HG03039 (cell line): ENCODE results near the gene NXF1.
"Not testable (repeated sequence)": the region's sequence is repeated elsewhere in the genome, so short reads cannot be mapped to it uniquely, and the experiment has no call there.

Source experiments
- ATAC-seq: cut with Tn5 transposase; IDR thresholded peaks from one replicate; pipeline ENCODE4 v1.9.1; 2021; ENCODE audit warnings: mild to moderate bottlenecking, moderate library complexity; ENCODE audit not compliant: unreplicated experiment

The NXF1 gene

DNA sequence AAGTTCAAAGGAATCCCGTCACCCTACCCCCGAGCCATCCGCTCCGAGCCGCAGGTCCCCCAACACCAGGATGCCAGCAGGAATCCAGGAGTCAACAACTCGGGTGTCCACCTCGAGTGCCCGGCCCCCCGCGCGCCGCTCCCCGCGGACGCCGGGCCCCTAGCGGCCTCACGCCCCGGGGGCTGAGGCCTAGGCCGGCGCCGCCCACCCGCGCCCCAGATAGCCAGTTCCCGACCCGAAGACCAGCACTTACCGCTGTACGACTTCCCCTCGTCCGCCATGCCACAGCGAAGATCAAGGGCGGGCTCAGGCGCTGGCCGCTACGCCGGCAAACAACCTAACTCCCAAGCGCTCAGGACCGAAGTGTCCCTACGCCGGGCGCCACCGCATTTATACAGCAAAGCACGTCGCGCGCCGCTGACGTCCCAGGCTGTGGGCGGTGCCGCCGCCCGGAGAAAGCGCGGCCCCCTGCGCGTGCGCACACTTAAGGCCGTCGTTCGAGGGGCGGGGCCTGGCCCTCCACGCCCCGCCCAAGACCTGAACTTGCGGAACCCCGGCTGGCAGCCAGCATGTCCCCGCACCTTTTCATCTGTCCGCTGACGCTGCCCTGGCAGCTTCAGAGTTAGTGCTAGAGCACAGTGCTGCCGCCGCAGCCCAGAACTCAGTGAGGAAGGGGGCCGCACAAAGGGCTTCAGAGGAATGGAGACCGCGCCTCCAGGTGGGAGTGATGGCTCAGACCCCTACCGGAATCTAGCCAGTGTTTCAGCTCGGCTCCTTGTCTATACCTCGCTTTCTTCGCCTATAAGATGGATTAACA lies at the start of gene NXF1:
TSS of gene NXF1 (minus strand) at position 365 of the 817 bp plus-strand sequence. CDS start at position 281, 84 bp downstream.
- ATAC-seq, result peak; percentile 77

DNA sequence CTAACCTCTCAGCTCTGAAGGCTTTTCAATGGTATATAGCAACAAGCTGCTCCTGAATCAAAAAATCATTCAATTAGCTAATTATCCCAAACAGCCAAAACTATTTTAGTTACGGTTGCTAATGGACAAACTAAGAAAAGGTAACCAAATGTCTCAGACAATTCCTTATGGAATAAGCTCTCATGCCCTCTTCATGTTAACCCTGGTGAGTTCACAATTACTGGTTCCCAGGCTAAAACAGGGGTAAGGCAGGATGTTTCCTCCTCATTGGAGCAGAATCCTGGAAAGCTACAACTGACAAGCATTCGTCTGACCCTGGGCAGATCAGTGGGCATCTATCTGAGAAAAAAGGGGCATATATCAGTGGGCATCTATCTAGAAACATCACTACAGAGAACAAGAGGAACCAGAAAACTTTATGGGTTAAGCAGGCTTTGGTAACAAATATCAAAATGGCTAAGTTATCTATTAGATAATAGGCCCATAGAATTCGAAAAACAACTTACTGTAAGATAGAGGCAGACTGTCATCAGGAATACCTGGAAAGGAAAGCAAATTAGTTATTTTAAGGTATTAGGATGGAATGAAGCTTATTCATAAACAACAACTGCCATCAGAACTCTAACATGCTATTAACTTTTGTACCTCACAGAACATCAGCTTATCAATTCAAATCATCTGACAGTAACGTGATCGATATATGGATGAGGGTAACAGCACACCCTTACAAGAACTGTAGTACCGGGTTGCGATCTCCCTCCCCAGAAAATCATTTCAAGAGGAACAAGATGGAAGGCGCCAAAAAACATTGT lies 49.0 kb upstream of the NXF1 start:
- no peak for ATAC-seq

DNA sequence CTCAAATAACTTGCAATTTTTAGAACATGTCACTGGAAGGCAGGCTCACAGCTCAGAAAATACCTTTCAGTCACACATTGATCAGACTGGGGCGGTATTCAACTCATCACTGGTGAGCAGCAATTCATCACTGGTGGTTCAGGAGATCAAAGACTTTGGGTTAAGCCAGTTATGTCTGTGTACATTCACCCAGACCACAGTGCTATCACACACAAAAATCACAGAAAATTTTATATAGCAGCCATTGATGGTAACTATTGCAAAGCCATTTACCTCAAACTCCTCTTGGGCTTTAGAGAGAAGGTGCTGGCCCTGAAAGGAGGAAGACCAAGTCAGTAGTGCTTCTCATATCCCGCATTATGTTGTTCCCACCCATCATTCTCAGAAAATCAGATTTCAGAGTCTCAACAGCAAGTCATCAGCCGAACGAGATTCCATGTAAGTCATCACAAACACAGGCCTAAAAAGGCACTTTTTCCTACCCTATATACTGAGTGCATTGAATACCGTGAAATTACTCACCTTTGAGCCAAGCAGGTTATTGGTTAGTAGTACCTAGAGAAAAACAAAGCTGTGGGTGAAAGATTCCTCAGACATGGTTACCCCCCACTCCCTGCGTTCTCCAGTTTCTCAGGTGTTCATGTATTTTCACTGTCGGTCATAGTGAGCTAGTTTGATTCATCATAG lies 48.2 kb upstream of the NXF1 start:
- ATAC-seq, result no peak

DNA sequence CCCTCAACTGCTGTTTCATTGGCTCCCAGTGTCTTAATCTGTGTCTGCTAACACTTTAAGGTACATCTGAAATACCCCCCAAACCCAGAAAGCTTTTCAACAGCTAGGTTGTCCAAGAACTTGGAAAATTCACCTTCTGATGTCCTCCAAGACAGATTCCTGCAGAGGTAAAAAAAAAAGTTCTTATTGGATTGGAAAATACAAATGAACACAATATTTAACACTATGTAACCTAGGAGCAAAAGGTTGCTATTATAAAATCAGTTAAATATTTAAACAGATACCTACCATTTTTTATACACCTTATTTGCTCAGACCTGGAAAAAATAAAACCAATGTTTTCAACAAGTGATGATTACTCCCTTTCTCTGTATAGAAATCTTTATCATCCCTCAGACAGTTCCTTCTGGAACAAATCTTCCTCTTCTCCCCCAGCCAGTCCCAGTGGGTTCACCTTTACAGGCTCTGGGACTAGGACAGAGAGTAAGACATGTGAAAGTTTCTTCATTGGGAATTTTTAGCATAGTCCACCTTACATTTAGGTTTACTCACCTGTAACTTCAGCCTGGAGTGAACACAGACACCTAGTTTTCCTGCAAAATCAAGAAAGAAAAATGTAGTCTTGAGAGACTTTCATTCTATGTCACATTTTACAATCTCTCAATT lies 47.4 kb upstream of the NXF1 start:
- ATAC-seq, result no peak

DNA sequence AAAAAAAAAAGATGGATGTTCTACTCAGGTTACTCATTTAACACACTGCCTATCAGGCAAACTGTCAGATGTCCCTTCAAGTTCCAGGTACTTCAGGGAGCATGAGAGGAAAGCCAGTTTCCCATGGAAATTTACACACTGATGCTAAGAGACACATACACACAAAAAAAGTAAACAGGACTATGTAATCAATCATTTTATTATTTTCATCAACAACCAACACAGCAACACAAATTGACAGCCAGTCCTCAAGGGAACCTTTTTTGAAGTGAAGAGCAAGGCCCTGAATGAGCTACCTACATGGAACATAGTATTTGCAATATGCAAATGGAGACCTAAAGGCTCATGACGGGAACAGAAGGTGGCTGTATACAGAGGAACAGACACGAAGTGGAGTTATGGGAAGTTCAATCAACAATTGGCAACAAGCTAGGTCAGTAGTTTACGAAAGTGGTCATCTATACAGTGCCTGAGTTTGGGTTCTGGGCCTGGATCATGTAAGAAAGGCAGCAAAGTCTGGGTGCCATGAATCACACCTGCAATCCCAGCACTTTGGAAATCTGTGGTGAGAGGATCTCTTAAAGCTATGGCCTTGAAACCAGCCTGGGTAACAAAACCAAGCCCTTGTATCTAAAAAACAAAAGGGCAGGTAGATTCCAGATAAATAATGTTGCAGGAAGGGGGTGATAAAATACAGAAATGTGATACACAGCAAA lies 46.7 kb upstream of the NXF1 start:
- ATAC-seq, result no peak

DNA sequence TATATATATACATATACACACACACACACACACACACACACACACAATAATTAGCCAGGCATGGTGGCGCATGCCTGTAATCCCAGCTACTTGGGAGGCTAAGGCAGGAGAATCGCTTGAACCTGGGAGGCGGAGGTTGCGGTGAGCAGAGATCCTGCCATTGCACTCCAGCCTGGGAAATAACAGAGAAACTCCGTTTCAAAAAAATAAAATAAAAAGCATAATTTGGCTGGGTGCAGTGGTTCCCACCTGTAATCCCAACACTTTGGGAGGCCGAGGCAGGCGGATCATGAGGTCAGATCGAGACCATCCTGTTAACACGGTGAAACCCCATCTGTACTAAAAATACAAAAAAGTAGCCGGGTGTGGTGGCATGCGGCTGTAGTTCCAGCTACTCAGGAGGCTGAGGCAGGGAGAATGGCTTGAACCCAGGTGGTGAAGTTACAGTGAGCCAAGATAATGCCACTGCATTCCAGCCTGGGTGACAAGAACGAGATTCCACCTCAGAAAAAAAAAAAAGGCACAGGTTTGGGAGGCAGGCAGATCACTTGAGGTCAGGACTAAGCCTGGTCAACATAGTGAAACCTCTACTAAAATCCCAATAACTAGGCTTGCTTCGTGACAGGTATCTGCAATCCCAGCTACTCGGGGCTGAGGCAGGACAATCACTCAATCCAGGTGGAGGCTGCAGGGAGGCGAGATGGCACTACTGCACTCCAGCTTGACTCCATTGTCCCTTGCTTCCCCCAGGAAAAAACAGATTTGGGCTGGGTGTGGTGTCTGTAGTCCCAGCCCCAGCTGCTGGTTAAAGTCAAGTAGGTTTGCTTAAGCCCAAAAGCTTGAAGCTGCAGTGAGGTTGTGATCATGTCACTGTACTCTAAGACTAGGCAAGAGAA lies 45.9 kb upstream of the NXF1 start:
- no peak for ATAC-seq

DNA sequence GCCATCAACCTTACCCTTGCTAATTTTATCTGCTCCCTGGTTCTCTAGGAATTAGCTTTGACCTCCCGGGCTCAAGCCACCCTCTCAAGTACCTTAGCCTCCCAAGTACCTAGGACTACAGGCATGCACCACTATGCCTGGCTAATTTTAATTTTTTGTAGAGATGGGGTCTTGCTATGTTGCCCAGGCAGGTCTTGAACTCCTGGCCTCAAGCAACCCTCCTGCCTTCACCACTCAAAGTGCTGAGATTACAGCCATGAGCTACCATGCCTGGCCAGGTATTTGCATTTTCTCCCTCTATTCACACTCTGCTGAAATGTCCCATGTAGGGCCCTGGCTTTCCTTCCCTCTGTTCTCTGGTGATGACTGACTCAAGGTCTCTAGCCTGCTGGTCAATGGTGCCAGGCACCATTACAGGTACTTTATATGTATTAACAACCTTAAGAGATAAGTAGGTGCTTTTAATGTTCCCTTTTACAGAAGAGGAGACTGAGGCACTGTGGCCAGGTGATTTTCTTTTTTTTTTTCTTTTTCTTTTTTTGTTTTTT lies 42.6 kb upstream of the NXF1 start:
- no peak for ATAC-seq

DNA sequence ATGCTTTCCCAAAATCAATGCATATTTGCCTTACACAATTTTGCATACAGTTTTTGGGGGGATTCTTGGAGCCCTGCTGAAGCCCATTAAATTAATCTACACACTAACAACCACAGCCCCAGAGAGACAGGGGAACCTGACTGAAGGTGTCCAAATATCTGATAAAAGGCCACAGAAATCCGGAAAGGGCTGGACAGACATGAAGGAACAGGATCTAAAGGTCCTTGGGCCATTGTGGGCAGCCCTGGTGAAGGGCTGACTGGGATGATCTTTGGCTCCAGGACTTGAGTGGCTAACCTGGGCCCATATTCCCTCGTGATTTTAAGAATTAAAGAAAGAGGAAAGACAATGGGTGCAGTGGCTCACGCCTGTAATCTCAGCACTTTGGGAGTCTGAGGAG lies 40.9 kb upstream of the NXF1 start:
- ATAC-seq, result no peak

DNA sequence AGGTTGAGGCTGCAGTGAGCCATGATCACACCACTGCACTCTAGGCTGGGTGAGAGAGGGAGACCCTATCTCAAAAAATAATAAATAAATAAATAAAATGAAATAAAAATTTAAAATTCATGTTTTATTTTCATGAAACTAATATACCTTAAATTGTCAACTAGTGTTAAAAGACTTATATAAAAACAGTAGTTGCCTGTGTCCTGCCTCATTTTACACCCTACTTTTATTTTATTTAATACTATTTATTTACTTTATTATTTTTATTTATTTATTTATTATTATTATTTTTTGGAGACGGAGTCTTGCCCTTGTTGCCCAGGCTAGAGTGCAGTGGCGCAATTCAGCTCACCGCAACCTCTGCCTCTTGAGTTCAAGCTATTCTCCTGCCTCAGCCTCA lies 38.9 kb upstream of the NXF1 start:
- no peak for ATAC-seq

DNA sequence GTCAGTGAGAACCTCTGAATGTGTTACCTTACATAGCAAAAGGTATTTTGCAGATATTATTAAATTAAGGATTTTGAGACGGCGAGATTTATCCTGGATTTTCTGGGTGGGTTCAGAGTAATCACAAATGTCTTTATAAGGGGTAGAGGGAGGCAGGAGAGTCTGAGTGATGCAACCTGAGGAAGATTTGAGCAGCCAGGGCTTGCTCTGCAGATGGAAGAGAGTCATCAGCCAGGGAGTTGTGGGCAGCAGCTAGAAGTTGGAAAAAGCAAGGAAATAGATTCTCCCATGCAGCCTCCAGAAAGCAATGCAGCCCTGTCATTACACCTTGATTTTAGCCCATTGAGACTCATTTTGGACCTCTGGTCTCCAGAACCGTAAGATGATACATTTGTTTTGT lies 38.2 kb upstream of the NXF1 start:
- ATAC-seq, result no peak

DNA sequence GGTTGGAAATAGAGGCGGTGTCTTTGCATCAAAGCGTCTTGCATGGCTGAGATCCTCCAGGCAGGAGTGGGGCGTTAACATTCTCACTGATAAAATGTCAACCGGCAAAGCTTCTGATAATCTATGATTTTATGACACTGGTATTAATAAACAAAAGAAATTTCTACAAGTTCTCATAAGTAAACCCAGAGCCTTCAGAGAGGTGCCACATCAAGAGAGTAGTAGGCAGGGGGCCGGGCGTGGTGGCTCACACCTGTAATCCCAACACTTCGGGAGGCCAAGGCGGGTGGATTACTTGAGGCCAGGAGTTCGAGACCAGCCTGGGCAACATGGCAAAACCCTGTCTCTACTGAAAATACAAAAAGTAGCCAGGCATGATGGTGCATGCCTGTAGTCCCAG lies 37.7 kb upstream of the NXF1 start:
- ATAC-seq, result not testable (repeated sequence)

DNA sequence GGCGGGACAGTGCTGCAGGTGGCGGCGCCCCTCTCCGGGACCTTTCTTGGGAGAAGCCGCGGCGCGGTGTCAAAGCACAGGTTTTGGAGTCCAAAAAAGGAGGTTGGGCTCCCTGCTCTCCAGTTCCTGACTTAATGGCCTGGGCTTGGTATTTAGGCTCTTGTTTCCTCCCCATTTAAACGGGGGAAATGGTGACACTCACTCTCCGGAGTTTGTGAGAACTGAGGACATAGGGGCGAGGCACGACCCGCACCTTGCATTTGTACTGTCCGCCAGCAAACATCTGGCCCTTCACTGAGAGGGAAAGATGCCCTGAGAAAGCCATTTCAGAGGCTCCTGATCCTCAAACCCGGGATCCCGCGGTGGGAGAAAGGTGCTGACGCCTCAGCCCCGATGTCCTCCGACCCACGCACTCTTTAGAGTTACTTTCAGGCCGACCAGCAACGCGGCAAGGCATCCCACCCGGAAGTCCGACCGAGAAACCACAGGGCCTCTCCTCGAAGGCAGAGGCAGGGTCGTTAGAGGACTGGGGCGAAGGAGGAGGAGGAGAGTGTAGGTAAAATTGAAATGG lies 37.0 kb upstream of the NXF1 start:
- ATAC-seq, result no peak

DNA sequence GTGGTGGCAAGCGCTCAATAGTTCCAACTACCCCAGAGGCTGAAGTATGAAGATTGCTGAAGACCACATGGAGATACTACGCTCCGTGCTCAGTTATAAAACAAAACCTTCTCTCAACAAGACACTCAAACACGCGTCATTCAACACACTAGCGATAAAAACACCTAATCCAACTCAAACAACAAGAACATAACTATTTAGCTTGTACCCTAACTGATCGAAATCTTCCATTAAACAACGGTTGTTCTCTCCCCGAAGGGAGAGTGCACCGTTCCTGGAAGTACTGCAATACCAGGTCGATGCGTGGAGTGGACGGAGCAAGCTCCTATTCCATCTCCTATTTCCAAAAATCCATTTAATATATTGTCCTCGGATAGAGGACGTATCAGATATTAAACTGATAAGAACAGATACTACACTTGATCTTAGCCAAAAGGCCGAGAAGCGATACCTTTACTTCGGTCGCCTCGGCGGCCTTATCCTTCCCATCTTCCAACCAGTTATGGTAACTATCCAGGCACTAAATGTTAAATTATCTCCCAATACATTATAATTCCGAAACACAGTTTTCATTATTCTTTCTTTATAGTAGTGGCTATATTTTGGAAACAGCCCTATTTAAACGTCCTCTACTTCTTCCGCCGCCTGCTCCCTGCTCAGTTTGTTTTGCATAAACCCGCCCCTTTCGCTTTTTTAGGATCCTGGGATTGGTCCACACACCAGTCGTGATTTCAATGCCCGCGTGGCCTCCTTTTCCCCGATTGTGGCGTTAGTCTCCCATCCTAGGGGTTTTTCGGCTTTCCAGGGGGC lies 36.3 kb upstream of the NXF1 start:
- peak; percentile 42 for ATAC-seq

DNA sequence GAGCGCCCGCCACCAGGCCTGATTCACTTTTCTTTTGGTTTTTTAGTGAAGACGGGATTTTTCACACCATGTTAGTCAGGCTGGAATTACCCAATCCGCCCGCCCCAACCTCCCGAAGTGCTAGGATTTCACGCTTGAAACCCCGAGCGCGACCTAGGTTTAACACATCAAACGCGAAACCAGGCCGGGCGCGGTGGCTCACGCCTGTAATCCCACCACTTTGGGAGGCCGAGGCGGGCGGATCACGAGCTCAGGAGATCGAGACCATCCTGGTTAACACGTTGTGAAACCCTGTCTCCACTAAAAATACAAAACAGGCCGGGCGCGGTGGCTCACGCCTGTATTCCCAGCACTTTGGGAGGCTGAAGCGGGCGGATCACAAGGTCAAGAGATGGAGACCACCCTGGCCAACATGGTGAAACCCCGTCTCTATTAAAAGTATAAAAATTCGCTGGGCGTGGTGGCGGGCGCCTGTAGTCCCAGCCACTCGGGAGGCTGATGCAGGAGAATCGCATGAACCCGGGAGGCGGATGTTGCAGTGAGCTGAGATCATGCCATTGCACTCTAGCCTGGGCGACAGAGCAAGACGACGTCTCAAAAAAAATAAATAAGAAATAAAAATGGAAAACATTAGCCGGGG lies 35.6 kb upstream of the NXF1 start:
- not testable (repeated sequence) for ATAC-seq

DNA sequence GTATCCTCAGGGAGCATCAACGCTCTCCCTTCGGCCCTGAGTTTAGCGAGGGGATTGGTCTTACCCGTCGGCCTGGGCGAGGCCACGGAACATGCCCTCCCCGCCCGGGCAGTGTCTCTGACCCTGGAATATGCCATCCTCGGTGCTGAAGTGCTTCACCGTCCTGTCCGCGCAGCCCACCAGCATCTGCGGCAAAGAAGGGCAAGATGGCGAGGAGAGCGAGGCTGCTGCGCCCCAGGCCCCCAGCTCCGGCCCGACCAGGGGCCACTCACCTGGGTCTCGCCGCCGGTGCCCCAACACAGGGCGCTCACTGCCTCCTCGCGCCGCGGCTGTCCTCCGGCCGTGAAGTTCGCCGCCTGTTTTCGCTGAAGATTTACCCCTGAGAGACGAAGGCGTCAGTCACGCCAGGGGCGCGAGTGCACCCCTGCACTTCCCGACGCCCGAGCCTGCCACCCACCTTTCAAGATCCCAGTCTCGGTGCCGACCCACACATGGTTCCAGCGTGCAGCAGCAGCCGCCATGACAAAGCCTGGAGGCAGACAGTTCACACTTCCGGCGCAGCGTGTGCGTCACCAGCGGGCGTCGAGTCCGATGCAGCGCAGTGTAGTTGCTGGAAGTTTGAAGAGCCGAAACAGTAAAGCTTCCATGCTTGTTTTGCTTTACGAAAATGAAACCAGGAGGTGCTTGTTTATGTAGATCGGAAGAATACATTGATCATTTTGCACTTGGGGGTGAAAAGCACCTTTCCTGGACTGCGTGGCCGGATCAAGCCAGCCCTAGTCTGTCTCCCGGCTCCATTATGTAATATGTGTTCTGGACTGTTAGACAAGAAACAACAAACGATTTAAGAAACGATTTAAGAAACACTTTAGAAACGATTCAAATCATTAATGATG lies 34.1 kb upstream of the NXF1 start, which contains the start of gene WDR74:
TSS of gene WDR74 (minus strand) at position 541 of the 896 bp plus-strand sequence. CDS start at position 521, 20 bp downstream.
- ATAC-seq, result peak; percentile 40

DNA sequence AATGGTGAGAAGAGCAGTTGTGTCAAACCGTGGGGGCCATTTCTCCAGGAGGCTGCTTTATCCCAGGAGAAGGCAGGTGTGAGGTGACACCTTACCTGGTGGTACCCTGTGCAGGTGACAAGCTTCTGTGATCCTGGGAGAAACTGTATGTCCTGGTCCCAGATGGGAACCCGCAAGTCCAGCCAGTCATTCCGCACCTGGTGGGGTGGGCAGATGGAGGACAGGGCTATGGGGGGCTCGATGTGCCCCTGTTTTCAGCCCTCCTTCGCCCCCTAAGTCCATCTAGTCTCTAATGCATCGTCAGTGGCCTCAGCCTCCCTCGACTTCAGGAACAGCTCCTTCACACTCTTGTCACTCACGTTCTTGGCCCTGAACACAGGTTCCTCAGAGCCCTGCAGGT lies 30.1 kb upstream of the NXF1 start:
- no peak for ATAC-seq
